PC-3 (cell line): ENCODE results near the gene RPS6KA3. TPM values are rescaled to one million over a fixed set of nuclear protein-coding genes. Genes with fewer than 3 reads are reported as not detected.

Source experiments
- ATAC-seq: fragments of 200-7000 bp; cut with Tn5 transposase; 2 replicates; pipeline ENCODE4 v1.9.1; 2020; ENCODE audit warnings: mild to moderate bottlenecking, moderate library complexity
- BruUV-seq: library from RNA; stranded (reverse); fragments of 400-500 nt; replicated peaks from 2 replicates; lab custom pipeline; 2021; lab: Mats Ljungman, UMichigan
- CTCF ChIA-PET: fragments of 300-600 bp; sonication (Branson Sonifier 250); formaldehyde crosslinking; loops from one replicate; lab custom pipeline; 2022; ENCODE audit warnings: antibody characterized with exemption; lab: Charles Lee
- POLR2A ChIA-PET: fragments of 300-600 bp; sonication (Branson Sonifier 250); formaldehyde crosslinking; loops from one replicate; lab custom pipeline; 2022; ENCODE audit warnings: antibody characterized with exemption; ENCODE audit not compliant: unreplicated experiment; lab: Charles Lee
- DNase-seq: peaks from one replicate; pipeline ENCODE4 v3.0.0-alpha.2; 2015
- H2AFZ ChIP-seq: fragments of 300-600 bp; sonication (generic); 2 replicates; pipeline ENCODE4 v1.6.0; 2016; ENCODE audit warnings: antibody characterized with exemption, low read length
- H3F3A ChIP-seq: fragments of 300-600 bp; sonication (generic); one replicate; pipeline ENCODE4 v1.6.0; 2017; ENCODE audit warnings: antibody characterized with exemption, low read length, control low read depth, mild to moderate bottlenecking; ENCODE audit not compliant: unreplicated experiment
- H3K27ac ChIP-seq: fragments of 300-600 bp; sonication (generic); 2 replicates; pipeline ENCODE4 v1.5.1; 2016; ENCODE audit warnings: mild to moderate bottlenecking, low read length
- H3K27me3 ChIP-seq: fragments of 300-600 bp; sonication (generic); 2 replicates; pipeline ENCODE4 v1.6.1; 2016; ENCODE audit warnings: low read length, mixed read lengths
- H3K36me3 ChIP-seq: fragments of 300-600 bp; sonication (generic); 2 replicates; pipeline ENCODE4 v1.6.1; 2016; ENCODE audit warnings: low read depth, mixed run types, low read length, mixed read lengths
- H3K4me1 ChIP-seq: fragments of 300-600 bp; sonication (generic); 2 replicates; pipeline ENCODE4 v1.5.1; 2016; ENCODE audit warnings: low read length; ENCODE audit not compliant: insufficient read depth
- H3K4me2 ChIP-seq: fragments of 300-600 bp; sonication (generic); 2 replicates; pipeline ENCODE4 v1.6.0; 2016; ENCODE audit warnings: low read length
- H3K4me3 ChIP-seq: fragments of 300-600 bp; sonication (generic); 2 replicates; pipeline ENCODE4 v1.5.1; 2016; ENCODE audit warnings: mild to moderate bottlenecking, low read length, mixed read lengths
- H3K79me2 ChIP-seq: fragments of 300-600 bp; sonication (generic); 2 replicates; pipeline ENCODE4 v1.6.1; 2017; ENCODE audit warnings: low read length, mixed read lengths
- H3K9ac ChIP-seq: fragments of 300-600 bp; sonication (generic); 2 replicates; pipeline ENCODE4 v1.6.0; 2016; ENCODE audit warnings: mild to moderate bottlenecking, low read length
- H3K9me2 ChIP-seq: fragments of 300-600 bp; sonication (generic); replicated peaks from 2 replicates; pipeline ENCODE4 v1.6.1; 2016; ENCODE audit warnings: mixed run types, low read length, mixed read lengths
- H3K9me3 ChIP-seq: fragments of 300-600 bp; sonication (generic); 2 replicates; pipeline ENCODE4 v1.6.1; 2016; ENCODE audit warnings: low read length, mixed read lengths
- H4K20me1 ChIP-seq: fragments of 300-600 bp; sonication (generic); 2 replicates; pipeline ENCODE4 v1.6.1; 2016; ENCODE audit warnings: low read length, mixed read lengths
- EZH2 ChIP-seq: fragments of 300-600 bp; sonication (generic); IDR thresholded peaks from one replicate; pipeline ENCODE4 v1.6.1; 2017; ENCODE audit warnings: antibody characterized with exemption, mild to moderate bottlenecking, low read length; ENCODE audit not compliant: unreplicated experiment
- EZH2phosphoT487 ChIP-seq: fragments of 300-600 bp; sonication (generic); IDR thresholded peaks from 2 replicates; pipeline ENCODE4 v1.6.1; 2018; ENCODE audit warnings: mild to moderate bottlenecking, antibody characterized with exemption, low read length, borderline replicate concordance
- intact Hi-C: fragments of 100-400 bp; cut with micrococcal nuclease; formaldehyde crosslinking; loops from 2 replicates; pipeline ENCODE4 v1.9.0; 2023
- total RNA-seq: library from RNA; depleted of rRNA; stranded (reverse); fragments of >200 nt; gene quantifications from 2 replicates; pipeline ENCODE4 v1.2.3, GENCODE V29; 2014
- TF ChIP-seq, protein P1 (sequence below): fragments of 300-600 bp; sonication (generic); conservative IDR thresholded peaks from 2 replicates; pipeline ENCODE4 v1.5.1; 2017; ENCODE audit warnings: antibody characterized with exemption, low read depth, mild to moderate bottlenecking, low read length

The RPS6KA3 gene
- total RNA-seq, 1 experiment from 2014 or later, result 22.8 TPM

DNA sequence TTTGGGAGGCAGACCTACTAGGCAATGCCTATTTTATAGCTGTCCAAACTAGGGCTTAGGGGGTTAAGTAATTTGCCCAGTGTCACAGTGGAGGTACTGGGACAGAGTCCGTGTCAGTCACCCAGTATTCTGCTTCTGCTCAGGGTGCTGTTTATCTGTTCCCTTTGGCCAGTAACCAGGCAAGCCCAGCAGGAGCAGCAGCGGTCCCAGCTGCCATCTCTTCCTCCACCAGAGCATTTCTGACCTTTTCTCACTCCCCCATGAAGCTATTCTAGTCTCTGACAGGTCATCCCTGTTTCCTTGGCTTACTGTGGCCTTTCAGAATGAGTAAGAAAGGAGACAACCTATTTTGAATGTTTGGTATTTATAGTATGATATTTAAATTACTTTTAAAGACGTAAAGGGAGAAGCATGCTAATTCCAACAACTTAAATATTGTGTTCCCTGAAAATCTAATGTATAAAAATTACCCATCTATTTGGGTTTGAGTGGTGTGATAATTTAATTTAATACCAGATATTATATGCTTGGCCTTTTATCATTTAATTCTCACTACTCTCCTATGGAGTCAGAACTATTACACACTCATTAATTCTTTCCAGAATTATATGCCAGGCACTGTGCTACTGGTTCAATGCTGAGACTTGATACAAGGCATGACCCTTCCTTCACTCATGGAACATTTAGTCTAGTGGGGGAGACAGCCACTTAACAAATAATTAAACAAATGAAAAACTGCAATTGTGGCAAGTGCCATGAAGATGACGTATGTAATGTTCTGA, 60.6 kb downstream of the RPS6KA3 start:
- no peaks in the 10 kb centered on the region for H4K20me1 ChIP-seq
- no peak overlapping the region for H3K4me2 ChIP-seq
- H3K9me3 ChIP-seq, result no peaks in the 10 kb centered on the region
- no peak overlapping the region for H3K27ac ChIP-seq
- H3K4me3 ChIP-seq, result no peak overlapping the region
- H3K36me3 ChIP-seq, result peaks cover 3% of the 10 kb centered on the region; the same call in 1 of the 2 replicates
- H3K9ac ChIP-seq, result no peak overlapping the region
- CTCF ChIA-PET, result interaction anchor here (0.8 kb wide), 1 partner anchor 39 kb away, joined by 3 read pairs; no protein-coding TSS in a partner anchor
- no peak overlapping the region for H2AFZ ChIP-seq
- no peaks in the 10 kb centered on the region for H3K27me3 ChIP-seq
- no peak for TF ChIP-seq EZH2
- TF ChIP-seq, protein P1, sequence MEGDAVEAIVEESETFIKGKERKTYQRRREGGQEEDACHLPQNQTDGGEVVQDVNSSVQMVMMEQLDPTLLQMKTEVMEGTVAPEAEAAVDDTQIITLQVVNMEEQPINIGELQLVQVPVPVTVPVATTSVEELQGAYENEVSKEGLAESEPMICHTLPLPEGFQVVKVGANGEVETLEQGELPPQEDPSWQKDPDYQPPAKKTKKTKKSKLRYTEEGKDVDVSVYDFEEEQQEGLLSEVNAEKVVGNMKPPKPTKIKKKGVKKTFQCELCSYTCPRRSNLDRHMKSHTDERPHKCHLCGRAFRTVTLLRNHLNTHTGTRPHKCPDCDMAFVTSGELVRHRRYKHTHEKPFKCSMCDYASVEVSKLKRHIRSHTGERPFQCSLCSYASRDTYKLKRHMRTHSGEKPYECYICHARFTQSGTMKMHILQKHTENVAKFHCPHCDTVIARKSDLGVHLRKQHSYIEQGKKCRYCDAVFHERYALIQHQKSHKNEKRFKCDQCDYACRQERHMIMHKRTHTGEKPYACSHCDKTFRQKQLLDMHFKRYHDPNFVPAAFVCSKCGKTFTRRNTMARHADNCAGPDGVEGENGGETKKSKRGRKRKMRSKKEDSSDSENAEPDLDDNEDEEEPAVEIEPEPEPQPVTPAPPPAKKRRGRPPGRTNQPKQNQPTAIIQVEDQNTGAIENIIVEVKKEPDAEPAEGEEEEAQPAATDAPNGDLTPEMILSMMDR, result no peak
- TF ChIP-seq EZH2phosphoT487, result no peak
- intact Hi-C loops, result no loop called here
- no peaks in the 10 kb centered on the region for H3K4me1 ChIP-seq
- no peaks in the 10 kb centered on the region for H3F3A ChIP-seq
- no peaks in the 10 kb centered on the region for H3K9me2 ChIP-seq
- no peak for ATAC-seq
- POLR2A ChIA-PET, result no interaction called here
- no peak for DNase-seq
- TSS peak; percentile 2 for BruUV-seq
- H3K79me2 ChIP-seq, result no peaks in the 10 kb centered on the region

DNA sequence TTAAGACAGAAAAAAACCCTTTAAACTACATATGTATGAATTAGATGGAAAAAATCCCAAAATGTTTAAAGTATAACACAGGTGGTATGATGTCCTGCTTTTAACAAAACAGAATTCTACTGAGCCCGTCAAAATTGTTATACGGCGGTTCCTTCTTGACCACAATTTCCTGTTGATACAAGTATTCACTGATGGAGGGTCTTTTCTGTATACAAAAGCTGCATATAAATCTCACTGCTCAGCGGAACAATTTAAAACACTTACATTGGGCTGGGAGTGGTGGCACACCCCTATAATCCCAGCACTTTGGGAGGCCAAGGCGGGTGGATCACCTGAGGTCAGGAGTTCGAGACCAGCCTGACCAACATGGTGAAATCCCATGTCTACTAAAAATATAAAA, 62.4 kb downstream of the RPS6KA3 start:
- TF ChIP-seq EZH2 (no peak), EZH2phosphoT487 (no peak)
- TF ChIP-seq, protein P1, result no peak

DNA sequence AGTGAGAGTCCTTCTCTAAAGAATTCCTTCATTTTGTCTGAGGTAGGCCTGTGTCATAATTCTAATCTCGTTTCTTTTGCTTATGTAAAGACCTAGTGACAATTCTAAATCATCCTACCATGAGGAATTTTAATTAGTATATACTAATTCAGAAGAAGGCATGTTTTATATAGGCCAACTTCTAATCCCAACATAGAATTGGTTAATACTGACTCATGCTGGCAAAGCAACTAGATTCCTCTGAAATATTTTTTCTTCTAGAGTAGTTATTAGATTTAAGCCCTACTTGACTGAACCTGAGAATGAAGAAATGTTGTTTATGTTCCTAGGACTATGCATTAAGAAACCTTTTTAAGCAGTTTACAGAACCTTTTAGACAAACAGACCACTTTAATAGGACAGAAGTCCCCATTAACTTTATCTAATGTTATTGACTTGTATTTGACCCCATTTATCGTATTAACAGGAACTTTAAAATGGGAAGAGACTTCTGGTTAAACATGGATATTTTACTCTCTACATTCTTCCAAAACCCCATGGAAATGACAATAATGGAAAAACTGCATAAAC, 69.0 kb downstream of the RPS6KA3 start:
- intact Hi-C loops, result no loop called here
- no peak overlapping the region for H3K4me3 ChIP-seq
- H3K9me2 ChIP-seq, result no peaks in the 10 kb centered on the region
- DNase-seq, result no peak
- H4K20me1 ChIP-seq, result no peaks in the 10 kb centered on the region
- no peak overlapping the region for H3K4me2 ChIP-seq
- no peaks in the 10 kb centered on the region for H3K36me3 ChIP-seq
- no TSS peak for BruUV-seq
- H2AFZ ChIP-seq, result no peak overlapping the region
- no peaks in the 10 kb centered on the region for H3F3A ChIP-seq
- no peak overlapping the region for H3K27ac ChIP-seq
- no peak for ATAC-seq
- CTCF ChIA-PET, result no interaction called here
- no peaks in the 10 kb centered on the region for H3K79me2 ChIP-seq
- H3K27me3 ChIP-seq, result no peaks in the 10 kb centered on the region
- TF ChIP-seq EZH2, result no peak
- TF ChIP-seq, protein P1, result no peak
- no peak for TF ChIP-seq EZH2phosphoT487
- H3K9ac ChIP-seq, result no peak overlapping the region
- H3K9me3 ChIP-seq, result no peaks in the 10 kb centered on the region
- POLR2A ChIA-PET, result no interaction called here
- H3K4me1 ChIP-seq, result no peaks in the 10 kb centered on the region

More for the DNA sequence above, 62.4 kb downstream of the RPS6KA3 start:
- H3K4me2 ChIP-seq, result no peak overlapping the region
- H3K9me3 ChIP-seq, result no peaks in the 10 kb centered on the region
- no peaks in the 10 kb centered on the region for H3K4me1 ChIP-seq
- H3K27me3 ChIP-seq, result no peaks in the 10 kb centered on the region
- no peaks in the 10 kb centered on the region for H4K20me1 ChIP-seq
- peaks cover 3% of the 10 kb centered on the region; the same call in 1 of the 2 replicates for H3K36me3 ChIP-seq
- H3K9me2 ChIP-seq, result no peaks in the 10 kb centered on the region
- H3K9ac ChIP-seq, result no peak overlapping the region
- H2AFZ ChIP-seq, result no peak overlapping the region
- H3K27ac ChIP-seq, result no peak overlapping the region
- H3F3A ChIP-seq, result no peaks in the 10 kb centered on the region
- intact Hi-C loops, result no loop called here
- no peaks in the 10 kb centered on the region for H3K79me2 ChIP-seq
- DNase-seq, result no peak
- ChIA-PET CTCF (interaction anchor here (0.5 kb wide), 1 partner anchor 18 kb away, joined by 5 read pairs; no protein-coding TSS in a partner anchor), POLR2A (no interaction called here)
- no peak overlapping the region for H3K4me3 ChIP-seq
- ATAC-seq, result no peak
- no TSS peak for BruUV-seq
